OCI-LY1 (cell line): ENCODE results near the gene RSRP1.

Experiments
- H2AFZ ChIP-seq: fragments of 200-600 bp; sonication (generic), shearing (Covaris generic); 2 replicates; pipeline ENCODE4 v1.6.0; 2014; ENCODE audit warnings: antibody characterized with exemption, mild to moderate bottlenecking, low read length
- H3F3A ChIP-seq: fragments of 200-600 bp; sonication (generic), shearing (Covaris generic); 2 replicates; pipeline ENCODE4 v1.6.0; 2014; ENCODE audit warnings: mild to moderate bottlenecking, antibody characterized with exemption, low read length, moderate library complexity; ENCODE audit not compliant: insufficient read depth
- H3K27ac ChIP-seq: fragments of 200-600 bp; sonication (generic); 2 replicates; pipeline ENCODE4 v1.5.1; 2014; ENCODE audit warnings: low read length, mixed run types, mild to moderate bottlenecking, low read depth; ENCODE audit not compliant: poor library complexity, severe bottlenecking
- H3K27me3 ChIP-seq: fragments of 200-600 bp; sonication (generic); 2 replicates; pipeline ENCODE4 v1.6.0; 2014; ENCODE audit warnings: antibody characterized with exemption, mild to moderate bottlenecking, low read length, moderate library complexity; ENCODE audit not compliant: insufficient read depth
- H3K36me3 ChIP-seq: fragments of 200-600 bp; sonication (generic); 2 replicates; pipeline ENCODE4 v1.6.1; 2014; ENCODE audit warnings: mild to moderate bottlenecking, antibody characterized with exemption, low read length, moderate library complexity, mixed read lengths; ENCODE audit not compliant: insufficient read depth
- H3K4me1 ChIP-seq: fragments of 200-600 bp; sonication (generic); 2 replicates; pipeline ENCODE4 v1.5.1; 2014; ENCODE audit warnings: mild to moderate bottlenecking, low read length, moderate library complexity; ENCODE audit not compliant: insufficient read depth, severe bottlenecking
- H3K4me2 ChIP-seq: fragments of 200-600 bp; sonication (generic), shearing (Covaris generic); 2 replicates; pipeline ENCODE4 v1.6.1; 2014; ENCODE audit warnings: low read length
- H3K4me3 ChIP-seq: fragments of 200-600 bp; sonication (generic); 2 replicates; pipeline ENCODE4 v1.5.1; 2014; ENCODE audit warnings: low read length, low read depth, mild to moderate bottlenecking, mixed read lengths; ENCODE audit not compliant: poor library complexity, severe bottlenecking
- H3K79me2 ChIP-seq: fragments of 200-600 bp; shearing (Covaris generic); 2 replicates; pipeline ENCODE4 v1.6.1; 2016; ENCODE audit warnings: mixed run types, low read length, mixed read lengths; ENCODE audit not compliant: insufficient read depth
- H3K9ac ChIP-seq: fragments of 200-600 bp; sonication (generic), shearing (Covaris generic); 2 replicates; pipeline ENCODE4 v1.6.1; 2014; ENCODE audit warnings: mild to moderate bottlenecking, low read length, mixed read lengths
- H3K9me2 ChIP-seq: fragments of 200-600 bp; sonication (generic), shearing (Covaris generic); 2 replicates; pipeline ENCODE4 v1.6.1; 2014; ENCODE audit warnings: low read depth, mild to moderate bottlenecking, low read length, mixed read lengths
- H3K9me3 ChIP-seq: fragments of 200-600 bp; shearing (Covaris generic); 2 replicates; pipeline ENCODE4 v1.6.1; 2014; ENCODE audit warnings: low read length, mixed read lengths
- H4K20me1 ChIP-seq: fragments of 200-600 bp; sonication (generic), shearing (Covaris generic); 2 replicates; pipeline ENCODE4 v1.6.0; 2016; ENCODE audit warnings: mild to moderate bottlenecking, low read length; ENCODE audit not compliant: insufficient read depth
- CTCF ChIP-seq: fragments of 200-600 bp; sonication (generic), shearing (Covaris generic); IDR thresholded peaks from 2 replicates; pipeline ENCODE4 v1.5.1; 2017; ENCODE audit warnings: mild to moderate bottlenecking, antibody characterized with exemption, low read length, moderate library complexity, mixed read lengths
- EZH2 ChIP-seq: fragments of 200-600 bp; sonication (generic), shearing (Covaris generic); IDR thresholded peaks from 2 replicates; pipeline ENCODE4 v1.8.0; 2017; ENCODE audit warnings: borderline replicate concordance, mixed run types, mild to moderate bottlenecking, antibody characterized with exemption, low read length, moderate library complexity, mixed read lengths

Gene RSRP1

GRCh38 chr1:25220666-25221065 lies 26.6 kb downstream of the RSRP1 start:
- Histone ChIP-seq H3K4me2 (no peak overlapping the region), H4K20me1 (no peaks in the 10 kb centered on the region), H3K4me3 (no peak overlapping the region), H3K9me2 (no peaks in the 10 kb centered on the region), H3K36me3 (peaks cover 45% of the 10 kb centered on the region), H3K9ac (no peak overlapping the region), H2AFZ (no peak overlapping the region), H3K27ac (no peak overlapping the region), H3F3A (no peaks in the 10 kb centered on the region), H3K27me3 (no peaks in the 10 kb centered on the region), H3K4me1 (no peaks in the 10 kb centered on the region), H3K79me2 (no peaks in the 10 kb centered on the region), H3K9me3 (no peaks in the 10 kb centered on the region)
- TF ChIP-seq EZH2 (no peak), CTCF (no peak)

- Histone ChIP-seq H3F3A (no peaks in the 10 kb centered on the region), H3K9me3 (no peaks in the 10 kb centered on the region), H3K4me3 (no peak overlapping the region), H3K4me2 (no peak overlapping the region), H3K79me2 (no peaks in the 10 kb centered on the region), H2AFZ (no peak overlapping the region), H3K9ac (no peak overlapping the region), H4K20me1 (no peaks in the 10 kb centered on the region), H3K36me3 (peaks cover 39% of the 10 kb centered on the region), H3K4me1 (no peaks in the 10 kb centered on the region), H3K27ac (no peak overlapping the region), H3K27me3 (no peaks in the 10 kb centered on the region), H3K9me2 (no peaks in the 10 kb centered on the region)
- no peak for TF ChIP-seq CTCF
- no peak for TF ChIP-seq EZH2
These were observed 27.5 kb downstream of the RSRP1 start for GRCh38 chr1:25219661-25220251.

- Histone ChIP-seq H3K9me3 (no peaks in the 10 kb centered on the region), H3K4me1 (no peaks in the 10 kb centered on the region), H3K36me3 (peaks cover 24% of the 10 kb centered on the region), H3K4me2 (no peak overlapping the region), H3F3A (no peaks in the 10 kb centered on the region), H3K9ac (no peak overlapping the region), H3K27me3 (no peaks in the 10 kb centered on the region), H3K9me2 (no peaks in the 10 kb centered on the region), H3K4me3 (no peak overlapping the region), H4K20me1 (no peaks in the 10 kb centered on the region), H3K79me2 (no peaks in the 10 kb centered on the region), H3K27ac (no peak overlapping the region), H2AFZ (no peak overlapping the region)
- no peak for TF ChIP-seq EZH2
- 0 out of 2 replicates have a peak, but pooled peaks have one; percentile 16 for TF ChIP-seq CTCF
These were observed 29.5 kb downstream of the RSRP1 start for GRCh38 chr1:25217598-25218232.
